DMS53 treated with DMSO at 0.1 percent for 48 hours (cell line): ENCODE measurements around the gene HECTD4.
"Not testable (repeated sequence)": the region's sequence is repeated elsewhere in the genome, so short reads cannot be mapped to it uniquely, and the experiment has no call there.

Experiments
- DNase-seq: peaks from one replicate; lab custom pipeline; 2025; ENCODE audit not compliant: unreplicated experiment; lab: John Stamatoyannopoulos, UW

HECTD4 gene

DNA sequence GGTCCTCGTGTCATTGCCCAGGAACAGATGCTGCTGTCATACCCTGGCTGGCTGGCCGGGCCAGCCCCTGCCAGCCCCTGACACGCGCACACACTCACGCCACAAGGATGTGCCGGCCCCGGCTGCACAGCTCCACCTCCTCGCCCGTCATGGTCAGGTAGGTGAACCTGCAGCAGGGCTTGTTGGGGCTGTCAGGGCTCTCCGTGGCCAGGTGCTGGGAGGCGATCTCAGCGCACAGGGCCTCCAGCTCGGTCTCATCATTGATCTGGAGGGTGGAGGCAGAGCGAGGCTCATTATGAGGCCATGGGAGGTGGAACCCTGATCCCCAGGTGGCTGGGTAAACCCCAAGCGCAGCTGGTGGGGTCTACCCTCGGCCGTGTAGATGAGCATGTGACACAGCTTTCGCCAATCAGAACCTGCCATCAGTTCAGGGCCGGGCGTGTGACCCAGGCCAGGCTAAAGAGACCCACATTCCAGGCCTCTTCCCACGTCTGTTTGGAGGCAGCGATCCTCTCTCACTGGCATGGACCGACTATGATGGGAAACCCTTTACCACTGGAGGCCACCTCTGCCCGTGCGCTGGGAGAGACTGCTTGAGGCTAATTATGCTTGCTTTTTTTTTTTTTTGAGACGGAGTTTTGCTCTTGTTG, 218.1 kb downstream of the HECTD4 start:
- DNase-seq: no peak

DNA sequence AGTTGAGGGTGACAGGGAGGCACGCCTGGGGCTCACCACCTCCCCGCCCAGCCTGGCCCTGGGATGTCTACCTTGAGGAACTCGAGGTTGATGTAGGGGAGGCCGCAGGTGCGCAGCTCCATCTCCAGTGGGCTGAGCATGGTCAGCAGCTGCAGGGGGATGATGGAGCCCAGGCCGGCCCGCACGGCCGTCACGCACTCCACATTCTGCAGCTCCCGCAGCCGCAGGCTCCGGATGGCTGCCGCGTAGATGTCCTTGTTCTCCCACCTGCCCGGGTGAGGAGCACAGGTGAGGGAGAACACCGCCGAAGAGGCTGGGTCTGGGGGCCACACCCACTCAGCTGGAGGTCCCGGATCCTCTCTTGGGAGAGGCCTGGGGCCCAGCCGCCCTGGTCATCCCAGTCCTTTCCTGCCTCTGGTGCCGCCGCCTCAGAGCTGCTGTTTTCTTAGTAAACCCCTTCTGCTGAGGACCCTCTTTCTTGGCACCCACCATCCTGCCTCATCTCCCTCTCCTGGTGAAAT, 218.7 kb downstream of the HECTD4 start:
- no peak for DNase-seq

DNA sequence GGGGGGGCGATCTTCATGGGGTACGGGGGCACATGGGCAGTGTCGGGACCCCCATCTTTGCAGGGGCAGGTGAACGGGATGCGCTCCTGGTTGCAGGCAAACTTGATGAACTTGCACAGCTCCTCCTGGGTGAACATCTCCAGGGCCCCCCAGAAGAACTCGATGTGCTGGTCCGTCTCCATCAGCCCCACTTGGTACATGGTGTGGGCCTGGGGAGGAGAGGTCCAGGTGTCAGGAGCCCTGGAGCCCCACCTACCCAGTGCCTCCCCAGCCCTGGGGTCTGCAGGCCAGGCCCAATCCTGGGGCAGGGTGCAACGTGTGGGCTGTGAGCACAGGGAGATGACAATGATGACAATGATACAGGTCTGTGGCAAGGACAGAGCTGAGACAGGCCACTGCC, 219.2 kb downstream of the HECTD4 start:
- no peak for DNase-seq

DNA sequence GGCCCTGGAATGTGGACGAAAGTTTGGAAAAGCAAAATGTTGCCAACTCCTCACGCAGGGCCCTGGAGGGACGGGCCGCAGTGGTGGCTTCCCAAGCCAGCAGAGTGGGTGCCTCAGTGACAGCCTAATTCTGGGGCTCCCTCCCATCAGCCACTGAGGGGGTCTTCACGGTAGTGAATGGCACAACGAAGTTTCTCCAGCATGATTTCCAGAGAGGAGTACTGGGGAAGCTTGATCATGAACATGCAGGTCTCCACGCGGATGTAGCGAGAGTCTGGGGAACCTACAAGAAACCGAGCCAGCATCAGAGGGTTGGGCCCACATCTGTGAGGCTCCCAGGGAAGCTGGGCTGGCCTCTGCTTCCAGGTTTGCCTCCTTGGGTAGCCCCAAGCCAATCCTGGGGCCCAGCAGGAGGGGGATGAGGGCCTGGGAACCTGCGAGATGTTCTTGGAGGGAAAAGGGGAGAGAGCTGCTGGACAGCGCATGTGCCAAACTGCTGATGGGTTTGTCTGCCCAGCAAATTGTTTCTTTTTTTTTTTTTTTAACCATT, 219.9 kb downstream of the HECTD4 start:
- DNase-seq: no peak

DNA sequence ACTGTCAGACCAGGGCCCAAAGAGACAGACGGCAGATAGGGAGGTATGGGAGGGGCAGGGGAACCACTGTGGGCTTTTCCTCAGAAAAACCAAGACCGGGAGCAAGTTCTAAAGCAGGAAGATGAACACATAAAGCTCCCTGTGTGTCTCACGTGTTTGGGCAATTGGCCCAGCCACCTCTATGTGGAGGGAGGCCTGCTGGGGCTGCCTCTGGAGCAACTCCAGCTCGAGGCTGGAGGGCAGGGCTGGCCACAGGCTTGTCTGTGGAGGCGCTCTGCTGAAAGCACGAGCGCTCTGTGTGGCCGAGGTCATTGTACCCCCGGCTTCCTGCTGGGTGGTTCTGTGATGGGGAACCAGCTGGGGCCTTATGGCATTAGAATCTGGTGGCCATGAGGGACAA, 220.5 kb downstream of the HECTD4 start:
- no peak for DNase-seq

- DNase-seq: no peak
These were observed 221.6 kb downstream of the HECTD4 start for GRCh38 chr12:112160611-112161010.

DNA sequence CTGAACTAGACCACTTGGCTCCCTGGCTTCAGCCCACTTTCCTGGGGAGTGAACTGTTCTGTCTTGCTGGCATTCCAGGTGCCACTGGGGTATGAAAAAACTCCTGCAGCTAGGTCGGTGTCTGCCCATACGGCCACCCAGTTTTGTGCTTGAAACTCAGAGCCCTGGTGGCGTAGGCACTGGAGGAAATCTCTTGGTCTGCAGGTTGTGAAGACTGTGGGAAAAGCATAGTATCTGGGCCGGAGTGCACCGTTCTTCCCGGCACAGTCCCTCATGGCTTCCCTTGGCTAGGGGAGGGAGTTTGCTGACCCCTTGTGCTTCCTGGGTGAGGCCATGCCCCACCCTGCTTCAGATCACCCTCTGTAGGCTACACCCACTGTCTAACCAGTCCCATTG, 223.1 kb downstream of the HECTD4 start:
- no peak for DNase-seq

DNA sequence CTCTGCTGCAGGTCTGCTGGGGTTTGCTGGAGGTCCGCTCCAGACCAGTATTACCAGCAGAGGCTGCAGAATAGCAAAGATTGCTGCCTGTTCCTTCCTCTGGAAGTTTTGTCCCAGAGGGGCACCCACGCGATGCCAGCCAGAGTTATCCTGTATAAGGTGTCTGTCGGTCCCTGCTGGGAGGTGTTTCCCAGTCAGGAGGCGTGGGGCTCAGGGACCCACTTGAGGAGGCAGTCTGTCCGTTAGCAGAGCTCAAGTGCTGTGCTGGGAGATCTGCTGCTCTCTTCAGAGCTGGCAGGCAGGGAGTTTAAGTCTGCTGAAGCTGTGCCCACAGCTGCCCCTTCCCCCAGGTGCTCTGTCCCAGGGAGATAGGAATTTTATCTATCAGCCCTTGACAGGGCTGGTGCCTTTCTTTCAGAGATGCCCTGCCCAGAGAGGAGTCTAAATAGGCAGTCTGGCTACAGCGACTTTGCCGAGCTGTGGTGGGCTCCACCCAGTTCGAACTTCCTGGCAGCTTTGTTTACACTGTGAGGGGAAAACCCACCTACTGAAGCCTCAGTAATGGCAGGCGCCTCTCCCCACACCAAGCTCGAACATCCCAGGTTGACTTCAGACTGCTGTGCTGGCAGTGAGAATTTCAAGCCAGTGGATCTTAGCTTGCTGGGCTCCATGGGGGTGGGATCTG, 223.6 kb downstream of the HECTD4 start:
- DNase-seq: not testable (repeated sequence)

DNA sequence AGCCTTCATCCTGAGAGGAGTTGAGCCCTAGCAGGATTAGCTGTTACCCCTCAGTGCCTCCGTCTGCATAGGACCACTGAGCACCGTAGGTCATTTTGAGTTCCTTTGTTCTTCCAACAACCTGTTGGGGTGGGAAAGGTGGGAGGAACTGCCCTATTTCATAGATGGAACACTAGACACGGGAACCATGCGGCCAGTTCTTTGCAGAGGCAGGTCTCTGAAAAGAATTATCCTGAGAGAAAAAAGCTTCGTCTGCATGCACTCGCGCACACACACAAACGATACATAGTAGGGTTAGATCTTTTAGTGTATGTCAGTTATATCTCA, 228.4 kb downstream of the HECTD4 start:
- DNase-seq: no peak

DNA sequence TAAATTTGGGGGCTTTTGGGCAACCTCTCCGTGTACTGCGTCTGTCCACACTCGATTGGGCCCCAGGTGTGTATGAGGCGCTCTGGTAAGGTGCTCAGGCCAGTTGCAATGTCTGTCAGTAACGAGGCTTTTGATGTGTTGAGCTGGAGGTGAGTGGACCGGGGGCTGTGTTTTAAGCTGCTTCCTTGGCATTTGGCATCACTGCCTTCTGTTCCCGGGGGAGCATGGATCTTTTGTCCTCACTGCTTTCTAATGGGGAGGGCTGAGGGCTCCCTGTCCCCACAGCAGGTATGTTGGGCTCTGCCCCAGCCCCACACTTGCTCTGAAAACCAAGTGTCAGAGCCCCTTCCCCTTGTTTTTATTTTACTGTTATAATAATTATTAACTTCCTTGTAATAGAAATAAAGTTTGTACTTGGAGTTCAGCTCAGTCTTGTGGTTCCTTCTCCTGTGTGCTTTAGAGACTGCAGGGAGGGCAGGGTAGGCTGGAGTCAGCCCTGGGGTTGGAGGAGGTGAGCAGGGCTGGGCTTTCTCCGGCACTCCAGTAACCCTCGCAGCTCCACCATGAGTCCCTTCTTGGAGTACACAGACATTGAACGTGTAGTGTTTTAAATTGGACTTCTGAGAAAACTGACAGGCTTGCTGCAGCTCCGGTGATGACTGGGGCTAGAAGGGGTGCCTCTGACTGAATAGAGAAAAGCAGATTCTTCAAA, 228.9 kb downstream of the HECTD4 start:
- DNase-seq: no peak

- DNase-seq: no peak
These were observed 230.3 kb downstream of the HECTD4 start for GRCh38 chr12:112151766-112152541.

- no peak for DNase-seq
These were observed 232.6 kb downstream of the HECTD4 start for GRCh38 chr12:112149596-112149995.

- no peak for DNase-seq
These were observed 234.2 kb downstream of the HECTD4 start for GRCh38 chr12:112148031-112148513.

GRCh38 chr12:112146123-112146522, 236.1 kb downstream of the HECTD4 start:
- DNase-seq: no peak

DNA sequence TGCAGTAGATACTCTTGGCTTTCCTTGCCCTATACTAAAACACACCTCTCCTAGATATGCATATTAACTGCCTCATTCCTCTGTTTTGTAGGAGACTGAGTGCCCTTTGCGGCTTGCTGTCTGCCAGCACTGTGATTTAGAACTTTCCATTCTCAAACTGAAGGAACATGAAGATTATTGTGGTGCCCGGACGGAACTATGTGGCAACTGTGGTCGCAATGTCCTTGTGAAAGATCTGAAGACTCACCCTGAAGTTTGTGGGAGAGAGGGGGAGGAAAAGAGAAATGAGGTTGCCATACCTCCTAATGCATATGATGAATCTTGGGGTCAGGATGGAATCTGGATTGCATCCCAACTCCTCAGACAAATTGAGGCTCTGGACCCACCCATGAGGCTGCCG, 241.5 kb downstream of the HECTD4 start:
- no peak for DNase-seq

GRCh38 chr12:112134731-112135130, 247.5 kb downstream of the HECTD4 start:
- no peak for DNase-seq

DNA sequence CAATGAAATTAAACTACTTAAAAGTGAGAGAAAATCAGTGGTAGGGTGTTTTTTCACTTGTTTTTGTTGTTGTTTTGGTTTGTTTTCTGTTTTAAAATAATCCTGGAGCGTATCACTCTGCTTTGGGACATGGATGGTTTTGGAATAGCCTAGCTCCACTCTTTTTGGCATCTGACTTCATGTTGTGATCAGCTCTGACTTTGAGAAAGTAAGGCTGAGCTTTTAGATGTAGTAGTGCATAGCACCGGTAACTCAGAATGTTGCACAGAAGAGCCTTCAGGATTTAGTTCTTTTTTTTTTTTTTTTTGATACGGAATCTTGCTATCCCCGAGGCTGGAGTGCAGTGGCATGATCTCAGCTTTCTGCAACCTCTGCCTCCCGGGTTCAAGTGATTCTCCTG, 248.8 kb downstream of the HECTD4 start:
- no peak for DNase-seq

- no peak for DNase-seq
These were observed 250.5 kb downstream of the HECTD4 start for GRCh38 chr12:112131686-112132085.

GRCh38 chr12:112130441-112130998, 251.7 kb downstream of the HECTD4 start:
- no peak for DNase-seq

DNA sequence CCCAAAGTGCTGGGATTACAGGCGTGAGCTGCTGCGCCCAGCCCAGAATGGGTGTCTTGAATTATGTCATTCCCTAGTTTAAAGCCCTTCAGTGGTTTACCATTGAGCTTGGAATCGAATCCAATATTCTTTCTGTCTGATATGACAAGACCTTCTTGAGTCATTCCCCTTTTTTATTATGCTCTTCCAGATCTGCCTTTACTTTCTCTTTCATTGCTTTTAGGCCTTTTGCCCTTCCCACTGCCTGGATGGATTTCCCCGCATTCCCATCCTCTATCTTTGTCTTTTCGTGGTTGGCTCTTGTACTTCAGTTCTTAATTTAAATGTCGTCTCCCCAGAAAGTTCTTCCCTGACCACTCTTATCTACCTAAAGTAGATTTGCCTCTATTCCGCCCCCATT, 255.3 kb downstream of the HECTD4 start:
- DNase-seq: no peak

- no peak for DNase-seq
These were observed 256.2 kb downstream of the HECTD4 start for GRCh38 chr12:112126000-112126438.
